H54 (cell line): ENCODE results near the gene MPIG6B.

Experiments used
- DNase-seq: peaks from one replicate; pipeline ENCODE4 v3.0.0; 2011; ENCODE audit warnings: low spot score, mixed read lengths; ENCODE audit not compliant: insufficient read length
- FAIRE-seq: peaks from 3 replicates; lab custom pipeline; 2011; peaks lifted over from hg19 to GRCh38; lab: Jason Lieb, UNC
- POLR2A ChIP-seq: IDR thresholded peaks from 2 replicates; pipeline ENCODE4 v1.6.1; 2011; ENCODE audit warnings: low read depth, mild to moderate bottlenecking, low read length

The MPIG6B gene

DNA sequence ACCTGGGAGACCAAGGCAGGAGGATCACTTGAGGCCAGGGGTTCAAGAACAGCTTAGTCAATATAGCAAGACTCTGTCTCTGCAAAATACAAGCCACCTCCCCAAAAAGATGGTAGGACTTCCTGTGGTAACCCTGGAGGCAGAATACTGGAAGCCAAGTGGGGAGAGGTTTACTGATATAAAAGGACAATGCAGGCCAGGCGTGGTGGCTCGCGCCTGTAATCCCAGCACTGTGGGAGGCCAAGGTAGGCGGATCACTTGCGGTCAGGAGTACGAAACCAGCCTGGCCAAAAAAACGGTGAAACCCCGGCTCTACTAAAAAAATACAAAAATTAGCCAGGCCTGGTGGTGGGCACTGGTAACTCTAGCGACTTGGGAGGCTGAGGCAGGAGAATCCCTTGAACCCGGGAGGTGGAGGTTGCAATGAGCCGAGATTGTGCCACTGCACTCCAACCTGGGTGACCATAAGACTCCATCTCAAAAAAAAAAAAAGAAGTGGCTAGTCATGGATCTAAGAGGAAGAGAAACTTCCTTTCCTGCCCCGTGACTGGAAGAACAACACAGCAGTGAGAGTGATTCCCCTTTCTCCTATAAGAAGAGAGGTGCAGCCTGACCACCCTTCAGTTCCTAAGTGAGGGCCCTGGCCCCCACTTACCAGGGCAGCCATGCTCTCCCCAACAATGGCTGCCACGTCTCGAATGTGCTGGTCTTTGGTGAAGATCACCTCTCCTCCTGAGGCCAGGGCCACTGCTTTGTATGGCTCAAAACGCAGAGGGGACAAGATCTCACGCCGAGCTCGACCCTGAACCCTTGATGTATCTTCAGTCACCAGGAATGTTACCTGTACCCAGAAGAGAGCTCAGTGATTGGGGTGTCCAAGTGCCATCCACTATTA is 45.4 kb downstream of the MPIG6B start:
- no peak for TF ChIP-seq POLR2A
- FAIRE-seq (no peak), DNase-seq (no peak)

DNA sequence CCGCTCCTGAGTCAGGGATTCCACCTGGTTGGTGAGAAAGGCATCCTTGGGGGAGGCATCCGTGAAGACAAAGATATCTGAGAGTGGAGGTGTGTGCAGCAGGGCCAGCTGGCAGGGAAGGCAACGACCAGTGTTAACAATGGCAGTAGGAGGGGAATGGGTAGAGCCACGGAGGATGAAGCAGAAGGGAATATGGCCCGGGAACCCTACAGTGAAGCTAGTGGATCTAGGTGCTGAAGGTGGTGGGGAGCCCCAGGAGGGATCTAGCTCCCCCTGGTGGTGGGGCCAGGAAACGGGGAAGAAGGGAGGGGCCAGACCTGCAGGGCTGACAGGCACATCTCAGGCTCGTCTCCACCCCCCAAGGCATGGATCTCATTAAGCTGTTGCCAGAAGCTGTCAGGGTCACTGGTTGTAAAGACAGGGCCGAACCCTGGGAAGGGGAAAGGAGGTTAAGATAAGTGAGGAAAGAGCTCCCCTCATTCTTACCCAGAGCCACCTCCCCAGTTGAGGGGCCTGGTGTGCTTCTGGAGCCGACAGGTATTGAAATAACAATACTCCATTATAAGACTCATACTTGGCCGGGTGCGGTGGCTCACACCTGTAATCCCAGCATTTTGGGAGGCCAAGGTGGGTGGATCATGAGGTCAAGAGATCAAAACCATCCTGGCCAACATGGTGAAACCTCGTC is 46.7 kb downstream of the MPIG6B start:
- DNase-seq = peak; percentile 87
- FAIRE-seq = peak; percentile 48
- TF ChIP-seq POLR2A = no peak

DNA sequence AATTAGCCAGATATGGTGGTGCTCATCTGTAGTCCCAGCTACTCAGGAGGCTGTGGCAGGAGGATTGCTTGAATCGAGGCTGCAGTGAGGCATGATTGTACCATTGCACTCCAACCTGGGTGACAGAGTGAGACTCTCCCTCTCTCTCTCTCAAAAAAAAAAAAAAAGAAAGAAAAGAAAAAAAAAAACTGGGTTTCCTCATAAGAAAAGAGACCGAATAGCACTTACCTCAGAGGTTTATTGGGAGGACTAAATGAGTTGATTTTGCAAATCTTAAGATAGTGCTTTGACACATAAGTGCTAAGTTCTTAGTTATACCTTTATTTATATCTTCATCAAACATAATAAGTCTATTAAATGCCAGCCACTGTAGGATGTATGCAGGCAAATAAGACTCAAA is 47.7 kb downstream of the MPIG6B start:
- DNase-seq (no peak), FAIRE-seq (no peak)
- TF ChIP-seq POLR2A = no peak

DNA sequence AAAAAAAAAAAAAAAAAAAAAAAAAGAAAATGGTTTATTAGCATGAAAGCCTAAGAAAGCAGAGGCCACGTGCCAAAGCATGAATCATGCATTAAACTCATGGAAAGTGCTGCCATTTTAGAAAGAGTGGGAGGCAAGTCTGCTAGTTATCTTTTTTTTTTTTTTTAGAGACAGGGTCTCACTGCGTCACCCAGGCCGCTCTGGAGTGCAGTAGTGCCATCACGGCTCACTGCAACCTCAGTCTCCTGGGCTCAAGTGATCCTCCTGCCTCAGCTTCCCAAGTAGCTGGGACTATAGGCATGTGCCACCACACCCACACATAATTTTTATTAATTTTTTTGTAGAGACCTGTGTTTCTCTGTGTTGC is 48.8 kb downstream of the MPIG6B start:
- DNase-seq (no peak), FAIRE-seq (no peak)
- TF ChIP-seq POLR2A = no peak

DNA sequence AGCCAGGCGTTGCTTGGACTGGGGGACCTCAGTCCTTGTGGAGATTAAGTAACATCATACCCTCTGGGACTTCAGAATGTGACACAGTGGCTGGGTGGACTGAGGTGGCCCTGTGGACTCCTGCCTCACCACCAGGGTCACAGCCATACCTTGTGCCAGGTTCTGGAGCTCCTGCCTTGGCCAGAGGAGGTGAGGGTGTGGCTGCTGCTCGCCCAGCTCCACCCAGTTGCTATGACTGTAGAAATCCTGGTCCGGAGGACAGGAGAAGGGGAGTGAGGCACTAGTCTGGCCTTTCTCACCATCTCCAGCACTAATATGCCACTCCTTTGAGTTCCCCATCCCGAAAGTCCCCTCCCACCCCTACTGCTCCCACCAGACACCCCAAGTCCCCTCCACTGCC is 52.0 kb downstream of the MPIG6B start:
- no peak for TF ChIP-seq POLR2A
- DNase-seq (no peak), FAIRE-seq (no peak)

DNA sequence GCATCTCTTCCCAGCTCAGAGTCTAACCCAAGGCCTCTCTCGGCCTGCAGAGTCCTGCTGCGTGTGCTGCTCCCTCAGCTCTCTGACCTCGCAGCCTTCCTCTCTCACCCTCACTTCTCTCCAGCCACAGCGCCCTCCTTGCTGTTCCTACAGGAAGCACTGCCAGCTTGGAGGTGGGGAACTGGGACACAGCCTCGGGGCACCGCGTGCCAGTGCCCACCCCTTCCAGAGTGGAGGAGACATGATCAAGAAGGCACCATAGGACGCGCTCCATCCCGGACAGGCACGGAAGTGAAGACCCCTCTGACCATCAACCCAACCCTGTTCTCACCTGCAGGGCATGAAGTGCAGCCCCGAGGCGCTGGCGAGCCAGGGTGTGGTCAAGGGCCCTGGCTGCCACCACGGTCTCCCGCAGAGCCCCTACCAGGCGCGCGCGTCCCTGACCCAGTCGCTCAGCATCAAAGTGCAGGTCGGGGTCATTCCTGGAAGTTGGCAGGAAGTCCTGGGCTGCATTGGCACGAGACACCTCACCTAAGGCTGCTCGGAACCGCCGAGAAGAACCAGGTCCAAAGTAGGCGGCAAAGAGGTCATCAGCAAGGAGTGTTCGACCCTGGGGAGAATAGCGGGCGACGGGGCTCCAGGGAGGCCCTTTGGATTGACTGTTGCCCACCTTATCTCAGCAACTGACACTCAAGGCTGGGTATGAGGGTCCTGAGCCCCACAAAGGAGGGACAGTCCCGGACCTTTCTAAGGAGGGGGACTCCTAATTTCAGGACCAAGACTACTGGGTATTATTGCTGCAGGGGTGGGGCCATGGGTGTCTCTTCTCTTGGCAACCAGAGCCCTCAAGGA is 52.7 kb downstream of the MPIG6B start:
- no peak for FAIRE-seq
- no peak for TF ChIP-seq POLR2A

More for the DNA sequence above, 52.7 kb downstream of the MPIG6B start:
- DNase-seq = no peak
